ENCODE data around the gene MICB.

MICB gene

GRCh38 chr6:31533455-31533841 is 35.5 kb downstream of the MICB start:
- TF ChIP-seq, protein P1, sequence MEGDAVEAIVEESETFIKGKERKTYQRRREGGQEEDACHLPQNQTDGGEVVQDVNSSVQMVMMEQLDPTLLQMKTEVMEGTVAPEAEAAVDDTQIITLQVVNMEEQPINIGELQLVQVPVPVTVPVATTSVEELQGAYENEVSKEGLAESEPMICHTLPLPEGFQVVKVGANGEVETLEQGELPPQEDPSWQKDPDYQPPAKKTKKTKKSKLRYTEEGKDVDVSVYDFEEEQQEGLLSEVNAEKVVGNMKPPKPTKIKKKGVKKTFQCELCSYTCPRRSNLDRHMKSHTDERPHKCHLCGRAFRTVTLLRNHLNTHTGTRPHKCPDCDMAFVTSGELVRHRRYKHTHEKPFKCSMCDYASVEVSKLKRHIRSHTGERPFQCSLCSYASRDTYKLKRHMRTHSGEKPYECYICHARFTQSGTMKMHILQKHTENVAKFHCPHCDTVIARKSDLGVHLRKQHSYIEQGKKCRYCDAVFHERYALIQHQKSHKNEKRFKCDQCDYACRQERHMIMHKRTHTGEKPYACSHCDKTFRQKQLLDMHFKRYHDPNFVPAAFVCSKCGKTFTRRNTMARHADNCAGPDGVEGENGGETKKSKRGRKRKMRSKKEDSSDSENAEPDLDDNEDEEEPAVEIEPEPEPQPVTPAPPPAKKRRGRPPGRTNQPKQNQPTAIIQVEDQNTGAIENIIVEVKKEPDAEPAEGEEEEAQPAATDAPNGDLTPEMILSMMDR (IDR thresholded peaks at IDR 0.05; ENCODE audit: low read length, missing control alignments), result no peak
- DNase-seq (ENCODE audit: low read depth), result no peak
- no peak overlapping the region for H3K4me3 ChIP-seq (replicated peaks; ENCODE audit: low read depth, low read length)

DNA sequence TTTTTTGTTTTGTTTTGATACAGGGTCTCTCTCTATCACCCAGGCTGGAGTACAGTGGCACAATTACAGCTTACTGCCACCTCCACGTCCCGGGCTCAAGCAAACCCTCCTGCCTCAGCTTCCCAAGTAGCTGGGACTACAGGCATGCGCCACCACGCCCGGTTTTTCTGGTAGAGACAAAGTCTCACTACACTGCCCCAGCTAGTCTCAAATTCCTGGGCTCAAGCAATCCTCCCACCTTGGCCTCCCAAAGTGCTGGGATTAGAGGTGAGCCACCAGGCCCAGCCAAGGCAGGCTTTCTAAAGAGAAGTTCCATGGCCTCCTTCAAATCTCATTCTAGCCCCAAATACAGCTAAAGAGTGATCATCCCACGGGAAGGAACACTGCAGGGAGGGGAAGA is 36.1 kb downstream of the MICB start:
- DNase-seq (ENCODE audit: low read depth), result no peak
- TF ChIP-seq, protein P1 (IDR thresholded peaks at IDR 0.05; ENCODE audit: low read length, missing control alignments), result no peak
- H3K4me3 ChIP-seq (replicated peaks; ENCODE audit: low read depth, low read length), result no peak overlapping the region

- TF ChIP-seq, protein P1 (IDR thresholded peaks at IDR 0.05; ENCODE audit: low read length, missing control alignments), result no peak
- DNase-seq (ENCODE audit: low read depth), result no peak
- no peak overlapping the region for H3K4me3 ChIP-seq (replicated peaks; ENCODE audit: low read depth, low read length)
These were observed 36.6 kb downstream of the MICB start for GRCh38 chr6:31534521-31535040.

GRCh38 chr6:31535538-31536324 is 37.8 kb downstream of the MICB start:
- no peak for DNase-seq (ENCODE audit: low read depth)
- TF ChIP-seq, protein P1 (IDR thresholded peaks at IDR 0.05; ENCODE audit: low read length, missing control alignments), result no peak
- H3K4me3 ChIP-seq (replicated peaks; ENCODE audit: low read depth, low read length), result no peak overlapping the region

- DNase-seq (ENCODE audit: low read depth), result no peak
- TF ChIP-seq, protein P1 (IDR thresholded peaks at IDR 0.05; ENCODE audit: low read length, missing control alignments), result no peak
- peak overlapping the region; percentile 68 for H3K4me3 ChIP-seq (replicated peaks; ENCODE audit: low read depth, low read length)
These were observed 41.0 kb downstream of the MICB start for GRCh38 chr6:31538805-31539400.

- DNase-seq (ENCODE audit: low read depth), result no peak
- TF ChIP-seq, protein P1 (IDR thresholded peaks at IDR 0.05; ENCODE audit: low read length, missing control alignments), result no peak
- H3K4me3 ChIP-seq (replicated peaks; ENCODE audit: low read depth, low read length), result peak overlapping the region; percentile 68
These were observed 42.7 kb downstream of the MICB start for GRCh38 chr6:31540640-31541039.
